DND-41 (cell line): ENCODE data around the gene DISC1.

Experiments
- ATAC-seq: fragments of 200-7000 bp; cut with Tn5 transposase; 3 replicates; pipeline ENCODE4 v1.9.1; 2021; ENCODE audit warnings: low read depth; ENCODE audit not compliant: insufficient read depth
- DNase-seq: peaks from one replicate; pipeline ENCODE4 v3.0.0-alpha.2; 2020
- H2AFZ ChIP-seq: 2 replicates; pipeline ENCODE4 v1.6.0; 2012; ENCODE audit warnings: low read depth, low read length
- H3K27ac ChIP-seq: 2 replicates; pipeline ENCODE4 v1.5.1; 2012; ENCODE audit warnings: low read length, inconsistent platforms
- H3K27me3 ChIP-seq: fragments of 200-600 bp; sonication (generic); 2 replicates; pipeline ENCODE4 v1.6.0; 2012; ENCODE audit warnings: low read length, mild to moderate bottlenecking, inconsistent platforms; ENCODE audit not compliant: insufficient read depth, poor library complexity
- H3K36me3 ChIP-seq: 2 replicates; pipeline ENCODE4 v1.5.1; 2012; ENCODE audit warnings: low read length, inconsistent platforms; ENCODE audit not compliant: insufficient read depth
- H3K4me1 ChIP-seq: 2 replicates; pipeline ENCODE4 v1.5.1; 2012; ENCODE audit warnings: mild to moderate bottlenecking, low read length; ENCODE audit not compliant: insufficient read depth
- H3K4me2 ChIP-seq: 2 replicates; pipeline ENCODE4 v1.6.0; 2012; ENCODE audit warnings: mild to moderate bottlenecking, moderate library complexity, low read length, inconsistent platforms; ENCODE audit not compliant: insufficient read depth
- H3K4me3 ChIP-seq, 2 experiments: fragments of 200-600 bp in 1 of 2; shearing (Covaris generic) in 1 of 2; 2 replicates each; pipeline ENCODE4 v1.5.1; 2012 to 2016; ENCODE audit warnings: inconsistent platforms in 2 of 2, low read length in 2 of 2, mild to moderate bottlenecking in 2 of 2, low read depth in 1 of 2, moderate library complexity in 1 of 2
- H3K79me2 ChIP-seq: 2 replicates; pipeline ENCODE4 v1.6.0; 2012; ENCODE audit warnings: low read length, inconsistent platforms; ENCODE audit not compliant: insufficient read depth
- H3K9ac ChIP-seq: 2 replicates; pipeline ENCODE4 v1.6.0; 2012; ENCODE audit warnings: low read depth, mild to moderate bottlenecking, inconsistent platforms, low read length, moderate library complexity
- H3K9me3 ChIP-seq: 2 replicates; pipeline ENCODE4 v1.5.1; 2012; ENCODE audit warnings: low read length, moderate library complexity, mild to moderate bottlenecking, inconsistent platforms; ENCODE audit not compliant: insufficient read depth, severe bottlenecking
- H4K20me1 ChIP-seq: 2 replicates; pipeline ENCODE4 v1.6.0; 2012; ENCODE audit warnings: low read length; ENCODE audit not compliant: insufficient read depth
- CTCF ChIP-seq: IDR thresholded peaks from 2 replicates; pipeline ENCODE4 v1.5.1; 2012; ENCODE audit warnings: borderline replicate concordance, low read length, moderate library complexity, mild to moderate bottlenecking; ENCODE audit not compliant: poor library complexity, severe bottlenecking; ENCODE audit errors: extremely low read depth
- EZH2 ChIP-seq: IDR thresholded peaks from 3 replicates; pipeline ENCODE4 v1.6.1; 2012; ENCODE audit warnings: borderline replicate concordance, low read depth, mild to moderate bottlenecking, moderate library complexity, low read length, inconsistent platforms; ENCODE audit not compliant: severe bottlenecking

DISC1 gene

GRCh38 chr1:231786126-231786525 is 159.5 kb downstream of the DISC1 start:
- DNase-seq, result no peak
- H2AFZ ChIP-seq, result no peak overlapping the region
- no peaks in the 10 kb centered on the region for H3K79me2 ChIP-seq
- H3K27ac ChIP-seq, result no peak overlapping the region
- no peak for TF ChIP-seq EZH2
- no peak for TF ChIP-seq CTCF
- no peaks in the 10 kb centered on the region for H3K4me1 ChIP-seq
- H4K20me1 ChIP-seq, result no peaks in the 10 kb centered on the region
- no peaks in the 10 kb centered on the region for H3K27me3 ChIP-seq
- no peak overlapping the region for H3K4me3 ChIP-seq
- no peaks in the 10 kb centered on the region for H3K9me3 ChIP-seq
- no peaks in the 10 kb centered on the region for H3K36me3 ChIP-seq
- no peak overlapping the region for H3K9ac ChIP-seq
- H3K4me2 ChIP-seq, result no peak overlapping the region
- ATAC-seq, result no peak

GRCh38 chr1:231792634-231793033 is 166.0 kb downstream of the DISC1 start:
- no peaks in the 10 kb centered on the region for H3K27me3 ChIP-seq

GRCh38 chr1:231793893-231794292 is 167.3 kb downstream of the DISC1 start:
- ATAC-seq (no peak), DNase-seq (no peak)
- no peak overlapping the region for H2AFZ ChIP-seq
- no peaks in the 10 kb centered on the region for H4K20me1 ChIP-seq
- no peaks in the 10 kb centered on the region for H3K36me3 ChIP-seq
- H3K9me3 ChIP-seq, result no peaks in the 10 kb centered on the region
- H3K4me1 ChIP-seq, result no peaks in the 10 kb centered on the region
- H3K27me3 ChIP-seq, result no peaks in the 10 kb centered on the region
- no peak overlapping the region for H3K4me3 ChIP-seq
- H3K9ac ChIP-seq, result no peak overlapping the region
- H3K4me2 ChIP-seq, result no peak overlapping the region
- TF ChIP-seq EZH2, result no peak
- TF ChIP-seq CTCF, result no peak
- H3K79me2 ChIP-seq, result no peaks in the 10 kb centered on the region
- H3K27ac ChIP-seq, result no peak overlapping the region

More at GRCh38 chr1:231792634-231793033, 166.0 kb downstream of the DISC1 start:
- no peak overlapping the region for H2AFZ ChIP-seq
- H3K27ac ChIP-seq, result no peak overlapping the region
- ATAC-seq (no peak), DNase-seq (no peak)
- no peaks in the 10 kb centered on the region for H3K79me2 ChIP-seq
- H3K9ac ChIP-seq, result no peak overlapping the region
- no peaks in the 10 kb centered on the region for H4K20me1 ChIP-seq
- H3K4me1 ChIP-seq, result no peaks in the 10 kb centered on the region
- no peak overlapping the region for H3K4me3 ChIP-seq
- no peak overlapping the region for H3K4me2 ChIP-seq
- TF ChIP-seq CTCF, result no peak
- no peak for TF ChIP-seq EZH2
- H3K9me3 ChIP-seq, result no peaks in the 10 kb centered on the region
- H3K36me3 ChIP-seq, result no peaks in the 10 kb centered on the region

GRCh38 chr1:231796141-231796540 is 169.6 kb downstream of the DISC1 start:
- H4K20me1 ChIP-seq, result no peaks in the 10 kb centered on the region
- no peaks in the 10 kb centered on the region for H3K79me2 ChIP-seq
- no peak for TF ChIP-seq EZH2
- TF ChIP-seq CTCF, result no peak
- no peak overlapping the region for H3K27ac ChIP-seq
- no peaks in the 10 kb centered on the region for H3K9me3 ChIP-seq
- no peak overlapping the region for H2AFZ ChIP-seq
- no peaks in the 10 kb centered on the region for H3K4me1 ChIP-seq
- no peak overlapping the region for H3K4me3 ChIP-seq
- ATAC-seq (no peak), DNase-seq (no peak)
- no peak overlapping the region for H3K4me2 ChIP-seq
- no peaks in the 10 kb centered on the region for H3K27me3 ChIP-seq
- H3K36me3 ChIP-seq, result no peaks in the 10 kb centered on the region
- H3K9ac ChIP-seq, result no peak overlapping the region
